Measurements from ENCODE around the gene PLCL2. TPM values are rescaled to one million over a fixed set of nuclear protein-coding genes. Genes with fewer than 3 reads are reported as not detected.
"Not testable (repeated sequence)": the region's sequence is repeated elsewhere in the genome, so short reads cannot be mapped to it uniquely, and the experiment has no call there.

Gene PLCL2
- total RNA-seq, 4 donors from 2014 or later: 4.1 to 9.1 (median 6.7) TPM

GRCh38 chr3:16961621-16962205 lies 77.0 kb downstream of the PLCL2 start:
- 81% methylated on average over 4 of the region's 4 CpGs for WGBS
- H3K4me3 ChIP-seq: no peak overlapping the region

DNA sequence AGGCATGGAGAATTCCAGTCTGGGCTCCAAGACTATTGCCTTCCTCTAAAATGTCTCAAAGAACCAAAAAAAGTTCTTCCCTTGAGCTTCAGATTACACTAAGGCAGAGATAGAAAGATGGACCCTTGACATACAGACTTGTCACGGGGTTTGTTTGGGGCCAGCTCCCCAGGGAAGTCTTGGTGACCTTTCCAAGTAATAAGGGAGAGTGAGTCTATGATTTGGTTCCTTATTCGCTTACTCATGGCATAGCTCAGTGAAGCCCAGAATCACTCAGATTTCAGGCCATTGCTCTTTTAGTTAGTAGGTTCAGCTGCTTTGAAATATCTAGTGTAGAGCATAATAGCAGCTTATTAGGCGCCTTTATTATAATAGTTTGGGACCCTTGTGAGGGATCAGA lies 90.3 kb downstream of the PLCL2 start:
- 71% methylated on average over 3 of the region's 3 CpGs for WGBS
- Histone ChIP-seq H3K4me1 (no peaks in the 10 kb centered on the region), H3K36me3 (no peaks in the 10 kb centered on the region), H3K27me3 (no peaks in the 10 kb centered on the region), H3K27ac (replicated peaks in 1 of 4) (no peak overlapping the region), H3K4me3 (no peak overlapping the region), H3K9me3 (peaks cover 0 to 6% (median 0%) of the 10 kb centered on the region in 4 donors)
- intact Hi-C loops (cut with DNase I): no loop called here
- TF ChIP-seq CTCF (IDR thresholded peaks at IDR 0.05) (no peak), EP300 (IDR thresholded peaks at IDR 0.05) (no peak), POLR2A (IDR thresholded peaks at IDR 0.05; ENCODE audit: low read depth) (no peak), POLR2AphosphoS5 (IDR thresholded peaks at IDR 0.05) (no peak)
- no peak for DNase-seq (ENCODE audit: extremely low spot score)

More at GRCh38 chr3:16961621-16962205, 77.0 kb downstream of the PLCL2 start:
- intact Hi-C loops (cut with DNase I): no loop called here
- no peak for DNase-seq (ENCODE audit: extremely low spot score)
- Histone ChIP-seq H3K27me3 (no peaks in the 10 kb centered on the region), H3K4me1 (no peaks in the 10 kb centered on the region), H3K27ac (replicated peaks in 1 of 4) (no peak overlapping the region), H3K36me3 (no peaks in the 10 kb centered on the region), H3K9me3 (peaks cover 0 to 2% (median under 1%) of the 10 kb centered on the region in 4 donors)
- TF ChIP-seq POLR2A (IDR thresholded peaks at IDR 0.05; ENCODE audit: low read depth) (no peak), POLR2AphosphoS5 (IDR thresholded peaks at IDR 0.05) (no peak), CTCF (IDR thresholded peaks at IDR 0.05) (no peak), EP300 (IDR thresholded peaks at IDR 0.05) (no peak)

DNA sequence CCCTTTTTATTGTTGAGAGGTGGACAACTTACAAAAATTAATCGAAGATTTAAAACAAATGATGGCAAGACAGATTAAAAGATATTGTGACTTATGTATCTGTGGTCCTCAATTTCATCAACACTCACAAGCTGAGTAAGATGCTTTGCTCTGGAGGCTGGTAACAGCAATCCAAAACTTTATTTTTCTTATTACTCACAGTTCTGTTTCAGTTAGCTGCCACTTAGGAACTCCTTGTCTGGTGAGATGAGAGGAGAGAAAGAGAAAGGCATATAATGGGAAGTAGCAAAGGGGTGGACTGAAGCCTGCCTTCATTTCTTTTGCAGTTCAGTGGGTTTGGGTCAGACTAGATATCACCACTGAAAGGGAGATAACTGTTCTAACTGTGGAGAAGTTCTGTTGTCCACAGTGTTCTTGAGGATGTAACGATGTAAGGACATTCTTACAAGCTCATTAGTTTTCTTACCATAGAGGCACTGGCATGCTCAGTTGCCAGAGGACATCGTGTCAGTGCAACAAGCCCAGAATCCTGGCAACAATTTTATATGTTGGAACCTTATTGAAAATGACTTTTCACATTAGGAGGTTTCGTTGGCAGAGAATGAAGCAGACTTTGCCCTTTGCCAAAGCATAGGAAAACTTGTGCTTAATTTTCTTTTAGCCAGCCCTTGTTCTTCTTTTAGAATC lies 93.6 kb downstream of the PLCL2 start:
- no peaks in the 10 kb centered on the region for H3K9me3 ChIP-seq
- no peak overlapping the region for H3K4me3 ChIP-seq
- no peaks in the 10 kb centered on the region for H3K36me3 ChIP-seq
- no peak overlapping the region for H3K27ac ChIP-seq (replicated peaks in 1 of 4)
- WGBS: 72% methylated on average over 4 of the region's 4 CpGs
- TF ChIP-seq POLR2A (IDR thresholded peaks at IDR 0.05; ENCODE audit: low read depth) (no peak), EP300 (IDR thresholded peaks at IDR 0.05) (no peak), CTCF (IDR thresholded peaks at IDR 0.05) (no peak), POLR2AphosphoS5 (IDR thresholded peaks at IDR 0.05) (no peak)
- H3K27me3 ChIP-seq: no peaks in the 10 kb centered on the region
- DNase-seq (ENCODE audit: extremely low spot score): no peak
- peaks cover 0 to 4% (median 0%) of the 10 kb centered on the region in 4 donors for H3K4me1 ChIP-seq
- intact Hi-C loops (cut with DNase I): no loop called here

GRCh38 chr3:16978921-16979271 lies 94.1 kb downstream of the PLCL2 start:
- Histone ChIP-seq H3K27me3 (no peaks in the 10 kb centered on the region), H3K9me3 (no peaks in the 10 kb centered on the region), H3K27ac (replicated peaks in 1 of 4) (no peak overlapping the region), H3K4me1 (peaks cover 0 to 4% (median 0%) of the 10 kb centered on the region in 4 donors), H3K4me3 (no peak overlapping the region), H3K36me3 (no peaks in the 10 kb centered on the region)
- no peak for DNase-seq (ENCODE audit: extremely low spot score)
- 66% methylated on average over 3 of the region's 3 CpGs for WGBS
- intact Hi-C loops (cut with DNase I): no loop called here
- TF ChIP-seq POLR2AphosphoS5 (IDR thresholded peaks at IDR 0.05): no peak
- TF ChIP-seq CTCF (IDR thresholded peaks at IDR 0.05): no peak
- TF ChIP-seq EP300 (IDR thresholded peaks at IDR 0.05): no peak
- TF ChIP-seq POLR2A (IDR thresholded peaks at IDR 0.05; ENCODE audit: low read depth): no peak

DNA sequence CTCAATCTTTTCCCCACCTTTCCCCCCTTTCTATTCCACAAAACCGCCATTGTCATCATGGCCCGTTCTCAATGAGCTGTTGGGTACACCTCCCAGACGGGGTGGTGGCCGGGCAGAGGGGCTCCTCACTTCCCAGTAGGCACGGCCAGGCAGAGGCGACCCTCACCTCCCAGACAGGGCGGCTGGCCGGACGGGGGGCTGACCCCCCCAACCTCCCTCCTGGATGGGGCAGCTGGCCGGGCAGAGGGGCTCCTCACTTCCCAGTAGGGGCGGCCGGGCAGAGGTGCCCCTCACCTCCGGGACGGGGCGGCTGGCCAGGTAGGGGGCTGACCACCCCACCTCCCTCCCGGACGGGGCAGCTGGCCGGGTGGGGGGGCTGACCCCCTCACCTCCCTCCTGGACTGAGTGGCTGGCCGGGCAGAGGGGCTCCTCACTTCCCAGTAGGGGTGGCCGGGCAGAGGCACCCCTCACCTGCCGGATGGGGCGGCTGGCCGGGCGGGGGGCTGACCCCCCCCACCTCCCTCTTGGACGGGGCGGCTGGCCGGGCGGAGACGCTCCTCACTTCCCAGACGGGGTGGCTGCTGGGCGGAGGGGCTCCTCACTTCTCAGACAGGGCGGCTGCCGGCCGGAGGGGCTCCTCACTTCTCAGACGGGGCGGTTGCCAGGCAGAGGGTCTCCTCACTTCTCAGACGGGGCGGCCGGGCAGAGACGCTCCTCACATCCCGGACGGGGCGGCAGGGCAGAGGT lies 95.2 kb downstream of the PLCL2 start:
- H3K27me3 ChIP-seq; H3K4me3 ChIP-seq; H3K9me3 ChIP-seq; DNase-seq (ENCODE audit: extremely low spot score); H3K27ac ChIP-seq (replicated peaks in 1 of 4); H3K4me1 ChIP-seq; intact Hi-C loops (cut with DNase I); H3K36me3 ChIP-seq: not testable (repeated sequence)
- WGBS: no CpG with 5 or more reads among the region's 43 CpGs

- intact Hi-C loops (cut with DNase I); DNase-seq (ENCODE audit: extremely low spot score); H3K27ac ChIP-seq (replicated peaks in 1 of 4); H3K9me3 ChIP-seq; H3K4me3 ChIP-seq; H3K27me3 ChIP-seq; H3K36me3 ChIP-seq; H3K4me1 ChIP-seq: not testable (repeated sequence)
- WGBS: no CpG with 5 or more reads among the region's 26 CpGs
Measured at GRCh38 chr3:16980526-16980925, 95.8 kb downstream of the PLCL2 start.

Measured in esophagus muscularis mucosa (tissue), 4 donors.